ENCODE data around the gene SPRR5. TPM values are rescaled to one million over a fixed set of nuclear protein-coding genes. Genes with fewer than 3 reads are reported as not detected.

The SPRR5 gene
- total RNA-seq, 1 donor from 2014 or later: not detected

DNA sequence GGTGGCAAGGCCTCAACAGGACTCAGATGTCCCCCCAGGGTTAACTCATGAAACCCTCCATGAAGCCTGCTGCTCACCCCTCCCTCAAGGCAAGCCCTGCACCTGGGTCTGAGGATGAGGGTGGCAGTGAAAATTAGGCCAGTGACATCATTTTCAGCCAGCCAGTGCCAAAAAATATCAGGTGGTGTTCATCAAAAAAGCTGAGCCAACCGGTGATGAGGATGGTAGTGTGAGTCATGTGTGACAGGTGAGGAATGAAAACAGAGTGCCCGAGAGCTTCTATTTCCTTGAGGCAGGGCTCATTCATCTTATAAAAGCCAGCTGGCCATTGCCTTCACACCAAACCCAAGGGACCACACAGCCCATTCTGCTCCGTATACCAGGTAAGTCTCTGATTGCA, 36.7 kb downstream of the SPRR5 start, which contains the start of gene SPRR1A:
TSS of gene SPRR1A (plus strand) at position 339 of the 400 bp plus-strand sequence. CDS start 1,150 bp downstream, outside the sequence.
- Histone ChIP-seq H3K27me3 (ENCODE audit: control insufficient read depth, insufficient read depth, low read length) (no peaks in the 10 kb centered on the region), H3K4me3 (ENCODE audit: low read depth, low read length) (no peak within 1 kb of the TSS), H3K36me3 (ENCODE audit: control insufficient read depth, insufficient read depth, low read length) (no peaks in the 10 kb centered on the region)
- TF ChIP-seq, protein P1, sequence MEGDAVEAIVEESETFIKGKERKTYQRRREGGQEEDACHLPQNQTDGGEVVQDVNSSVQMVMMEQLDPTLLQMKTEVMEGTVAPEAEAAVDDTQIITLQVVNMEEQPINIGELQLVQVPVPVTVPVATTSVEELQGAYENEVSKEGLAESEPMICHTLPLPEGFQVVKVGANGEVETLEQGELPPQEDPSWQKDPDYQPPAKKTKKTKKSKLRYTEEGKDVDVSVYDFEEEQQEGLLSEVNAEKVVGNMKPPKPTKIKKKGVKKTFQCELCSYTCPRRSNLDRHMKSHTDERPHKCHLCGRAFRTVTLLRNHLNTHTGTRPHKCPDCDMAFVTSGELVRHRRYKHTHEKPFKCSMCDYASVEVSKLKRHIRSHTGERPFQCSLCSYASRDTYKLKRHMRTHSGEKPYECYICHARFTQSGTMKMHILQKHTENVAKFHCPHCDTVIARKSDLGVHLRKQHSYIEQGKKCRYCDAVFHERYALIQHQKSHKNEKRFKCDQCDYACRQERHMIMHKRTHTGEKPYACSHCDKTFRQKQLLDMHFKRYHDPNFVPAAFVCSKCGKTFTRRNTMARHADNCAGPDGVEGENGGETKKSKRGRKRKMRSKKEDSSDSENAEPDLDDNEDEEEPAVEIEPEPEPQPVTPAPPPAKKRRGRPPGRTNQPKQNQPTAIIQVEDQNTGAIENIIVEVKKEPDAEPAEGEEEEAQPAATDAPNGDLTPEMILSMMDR (IDR thresholded peaks at IDR 0.05; ENCODE audit: insufficient read depth, low read length, severe bottlenecking): no peak
- peak; percentile 84 for DNase-seq (ENCODE audit: low read depth)
- FAIRE-seq: peak; percentile 64

DNA sequence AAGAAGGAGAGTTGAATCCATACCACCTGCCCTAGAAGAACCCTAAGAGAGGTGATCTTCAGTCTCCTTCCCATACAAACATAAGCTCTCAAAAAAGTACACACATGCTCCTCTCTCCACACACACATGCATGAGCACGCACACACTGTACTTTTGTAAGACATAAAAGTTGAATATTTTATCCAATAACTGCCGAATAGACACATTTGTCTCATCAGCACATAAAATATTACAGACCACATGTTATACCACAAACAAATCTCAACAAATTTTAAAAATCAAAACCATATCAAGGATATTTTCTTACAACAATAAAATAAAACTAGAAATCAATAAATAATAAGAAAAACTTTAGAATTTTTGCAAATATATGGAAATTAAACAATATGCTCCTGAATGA, 39.6 kb downstream of the SPRR5 start:
- no peak for FAIRE-seq
- TF ChIP-seq, protein P1 (IDR thresholded peaks at IDR 0.05; ENCODE audit: insufficient read depth, low read length, severe bottlenecking): no peak
- Histone ChIP-seq H3K4me3 (ENCODE audit: low read depth, low read length) (no peak overlapping the region), H3K36me3 (ENCODE audit: control insufficient read depth, insufficient read depth, low read length) (no peaks in the 10 kb centered on the region), H3K27me3 (ENCODE audit: control insufficient read depth, insufficient read depth, low read length) (no peaks in the 10 kb centered on the region)
- DNase-seq (ENCODE audit: low read depth): no peak

DNA sequence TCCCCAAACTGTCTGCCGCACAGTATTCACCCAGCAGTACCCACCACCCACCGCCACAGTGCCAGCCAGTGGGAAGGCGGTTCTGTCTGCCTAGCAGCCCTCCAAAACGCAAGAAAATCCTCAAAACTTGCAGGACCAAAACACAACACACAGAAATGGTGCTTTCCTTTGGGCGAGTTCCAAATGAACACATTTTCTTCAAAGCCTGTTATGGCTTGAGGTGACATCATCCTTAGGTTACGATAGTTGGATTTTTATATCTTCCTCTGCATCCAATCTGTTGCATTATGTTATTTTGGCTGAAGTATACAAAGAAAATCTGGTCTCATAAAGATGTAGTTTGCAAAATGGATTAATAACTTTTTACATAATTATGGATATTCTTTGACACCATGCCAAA, 46.2 kb downstream of the SPRR5 start:
- DNase-seq (ENCODE audit: low read depth) (no peak), FAIRE-seq (no peak)
- no peaks in the 10 kb centered on the region for H3K36me3 ChIP-seq (ENCODE audit: control insufficient read depth, insufficient read depth, low read length)
- no peaks in the 10 kb centered on the region for H3K27me3 ChIP-seq (ENCODE audit: control insufficient read depth, insufficient read depth, low read length)
- TF ChIP-seq, protein P1 (IDR thresholded peaks at IDR 0.05; ENCODE audit: insufficient read depth, low read length, severe bottlenecking): no peak
- H3K4me3 ChIP-seq (ENCODE audit: low read depth, low read length): no peak overlapping the region

DNA sequence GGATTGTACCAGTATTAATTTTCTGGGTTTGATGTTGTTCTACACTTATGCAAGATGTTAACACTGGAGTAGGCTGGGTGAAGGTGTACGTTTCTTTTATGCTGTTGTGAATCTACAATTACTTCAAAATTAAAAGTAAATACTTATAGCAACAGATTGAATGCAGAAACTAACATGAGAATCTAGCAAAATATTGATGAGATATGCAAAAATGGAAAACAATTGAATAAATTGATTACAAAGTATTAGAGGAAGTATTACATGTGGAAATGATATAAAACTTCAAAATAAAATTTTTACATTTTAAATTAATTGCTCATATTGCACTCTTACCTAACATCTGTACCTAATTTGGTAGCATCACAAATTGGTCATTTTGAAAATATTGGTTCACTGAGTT, 48.8 kb downstream of the SPRR5 start:
- no peaks in the 10 kb centered on the region for H3K27me3 ChIP-seq (ENCODE audit: control insufficient read depth, insufficient read depth, low read length)
- FAIRE-seq: no peak
- H3K4me3 ChIP-seq (ENCODE audit: low read depth, low read length): no peak overlapping the region
- TF ChIP-seq, protein P1 (IDR thresholded peaks at IDR 0.05; ENCODE audit: insufficient read depth, low read length, severe bottlenecking): no peak
- DNase-seq (ENCODE audit: low read depth): no peak
- no peaks in the 10 kb centered on the region for H3K36me3 ChIP-seq (ENCODE audit: control insufficient read depth, insufficient read depth, low read length)

DNA sequence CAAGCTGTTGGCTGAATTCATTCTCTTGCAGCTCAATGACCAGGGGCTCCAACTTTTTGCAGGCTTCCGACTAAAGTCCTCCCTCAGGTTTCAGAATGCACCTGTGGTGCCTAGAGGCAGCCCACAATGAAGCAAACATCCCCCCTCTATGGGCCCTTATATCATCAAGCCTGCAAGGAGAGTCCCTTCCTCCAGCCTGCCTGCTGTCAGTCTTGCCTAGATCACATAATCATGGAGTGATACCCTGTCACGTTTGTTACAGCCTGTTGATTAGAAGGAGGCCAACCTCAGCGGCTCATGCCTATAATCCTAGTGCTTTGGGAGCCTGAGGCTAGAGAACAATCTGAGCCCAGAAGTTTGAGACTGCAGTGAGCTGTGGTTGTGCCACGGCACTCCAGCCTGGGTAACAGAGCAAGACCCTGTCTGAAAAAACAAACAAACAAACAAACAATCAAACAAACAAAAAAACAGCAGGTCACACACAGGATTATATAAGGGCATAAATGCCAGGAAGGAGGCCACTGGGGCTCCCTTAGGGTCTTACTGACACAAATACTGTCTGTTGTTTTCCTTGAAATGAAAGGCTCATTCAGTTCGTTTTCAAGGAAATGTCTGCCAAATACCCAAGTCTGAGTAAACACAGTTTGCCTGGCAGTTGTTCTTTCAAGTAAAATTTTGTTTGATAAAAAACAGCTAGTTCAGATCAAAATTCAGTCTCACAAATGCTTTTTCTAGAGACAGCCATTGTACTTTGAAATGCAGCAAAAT, 49.8 kb downstream of the SPRR5 start:
- TF ChIP-seq, protein P1 (IDR thresholded peaks at IDR 0.05; ENCODE audit: insufficient read depth, low read length, severe bottlenecking): no peak
- Histone ChIP-seq H3K36me3 (ENCODE audit: control insufficient read depth, insufficient read depth, low read length) (no peaks in the 10 kb centered on the region), H3K4me3 (ENCODE audit: low read depth, low read length) (no peak overlapping the region), H3K27me3 (ENCODE audit: control insufficient read depth, insufficient read depth, low read length) (no peaks in the 10 kb centered on the region)
- FAIRE-seq (no peak), DNase-seq (ENCODE audit: low read depth) (no peak)

Measured in bronchial epithelial cell (primary cell).